Activated CD4-positive, alpha-beta T cell treated with anti-CD3 and anti-CD28 coated beads, Interleukin-2, Interleukin-6, amounts not matched to agents 100 ng/mL and 50 ng/mL, durations not matched to agents 16 hours and 8 hours (primary cell): ENCODE measurements around the gene HS1BP3.

Source experiments
- DNase-seq: peaks from one replicate; pipeline ENCODE4 v3.0.0-alpha.2; 2020

Gene HS1BP3

GRCh38 chr2:20615466-20616241 is 35.2 kb downstream of the HS1BP3 start:
- no peak for DNase-seq

- DNase-seq: no peak
These were observed 35.8 kb downstream of the HS1BP3 start for GRCh38 chr2:20615068-20615465.

- DNase-seq: no peak
These were observed 36.5 kb downstream of the HS1BP3 start for GRCh38 chr2:20614201-20615067.

GRCh38 chr2:20612925-20613916 is 37.7 kb downstream of the HS1BP3 start:
- DNase-seq: no peak

- DNase-seq: no peak
These were observed 39.0 kb downstream of the HS1BP3 start for GRCh38 chr2:20611844-20612356.

GRCh38 chr2:20611077-20611843 is 39.6 kb downstream of the HS1BP3 start:
- DNase-seq: no peak

- DNase-seq: no peak
These were observed 40.9 kb downstream of the HS1BP3 start for GRCh38 chr2:20609995-20610357.

- no peak for DNase-seq
These were observed 41.4 kb downstream of the HS1BP3 start for GRCh38 chr2:20609349-20609994.

- DNase-seq: no peak
These were observed 42.1 kb downstream of the HS1BP3 start for GRCh38 chr2:20608666-20609348.

- no peak for DNase-seq
These were observed 43.5 kb downstream of the HS1BP3 start for GRCh38 chr2:20607446-20607845.

GRCh38 chr2:20606198-20606597 is 44.7 kb downstream of the HS1BP3 start:
- DNase-seq: no peak

GRCh38 chr2:20604951-20605381 is 45.9 kb downstream of the HS1BP3 start:
- no peak for DNase-seq

- no peak for DNase-seq
These were observed 46.4 kb downstream of the HS1BP3 start for GRCh38 chr2:20604401-20604911.

GRCh38 chr2:20603791-20604190 is 47.1 kb downstream of the HS1BP3 start:
- no peak for DNase-seq

- DNase-seq: no peak
These were observed 48.1 kb downstream of the HS1BP3 start for GRCh38 chr2:20602803-20603202.

- no peak for DNase-seq
These were observed 50.1 kb downstream of the HS1BP3 start for GRCh38 chr2:20600756-20601325.

GRCh38 chr2:20599861-20600461 is 50.9 kb downstream of the HS1BP3 start:
- DNase-seq: no peak

GRCh38 chr2:20599001-20599600 is 51.8 kb downstream of the HS1BP3 start:
- no peak for DNase-seq

- DNase-seq: no peak
These were observed 53.1 kb downstream of the HS1BP3 start for GRCh38 chr2:20597860-20598183.
